GM12892 (cell line): ENCODE data around the gene FAM171A2.

Experiments
- POLR2A ChIP-seq: IDR thresholded peaks from 2 replicates; pipeline ENCODE4 v1.6.1; 2011; ENCODE audit warnings: low read depth, low read length, control low read depth
- POLR2AphosphoS5 ChIP-seq: IDR thresholded peaks from 2 replicates; pipeline ENCODE4 v1.6.1; 2011; ENCODE audit warnings: low read depth, low read length, control low read depth
- TAF1 ChIP-seq: IDR thresholded peaks from 2 replicates; pipeline ENCODE4 v1.6.1; 2011; ENCODE audit warnings: low read depth, mild to moderate bottlenecking, control low read depth, low read length, borderline replicate concordance

DNA sequence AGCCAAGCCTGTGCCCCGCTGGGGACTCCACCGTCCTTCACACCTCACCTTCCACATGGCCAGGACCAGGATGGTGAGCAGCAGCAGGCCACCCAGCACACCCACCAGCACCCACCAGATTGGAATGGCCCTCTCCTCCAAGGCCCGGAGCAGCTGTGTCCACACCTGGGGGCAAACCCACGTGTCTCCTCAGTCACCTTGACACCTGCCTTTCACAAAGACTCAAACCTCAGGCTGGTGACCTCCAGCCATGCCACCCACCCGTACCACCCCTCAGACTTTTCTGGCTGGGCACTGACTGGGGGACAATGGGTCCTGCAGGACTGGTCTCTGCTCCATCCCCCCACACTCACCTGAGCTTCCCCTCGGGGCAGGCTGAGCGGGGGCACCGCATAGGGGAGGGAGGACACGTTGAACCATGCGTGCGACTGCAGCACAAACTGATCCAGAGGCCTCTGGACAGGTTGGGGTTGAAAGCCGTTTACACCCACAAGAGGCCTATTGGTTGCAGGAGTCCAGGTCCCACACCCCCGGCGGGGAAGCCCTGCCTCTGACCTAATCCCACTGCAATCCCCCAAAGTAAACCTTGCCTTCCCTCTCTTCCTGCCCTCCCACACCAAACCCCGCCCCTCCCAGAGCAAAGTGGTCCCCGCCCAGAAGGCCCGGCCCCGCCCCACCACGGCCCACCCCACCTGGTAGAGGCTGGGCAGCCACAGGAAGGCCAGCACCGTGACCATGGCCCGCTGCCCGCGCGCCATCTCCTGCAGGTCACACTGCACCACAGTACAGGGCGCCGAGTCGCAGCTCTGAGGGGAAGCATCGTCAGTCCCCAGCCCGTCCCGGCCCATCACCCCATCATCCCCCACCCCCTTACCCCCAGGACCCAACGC, 10.9 kb upstream of the FAM171A2 start:
- TF ChIP-seq POLR2A (no peak), POLR2AphosphoS5 (no peak), TAF1 (no peak)
